Esophagus squamous epithelium (tissue), 5 donors: ENCODE results near the gene MYBPC2. TPM values are rescaled to one million over a fixed set of nuclear protein-coding genes. Genes with fewer than 3 reads are reported as not detected.

ENCODE experiments used
- DNase-seq: peaks from one replicate; lab custom pipeline; 2025; lab: John Stamatoyannopoulos, UW
- H3K27ac ChIP-seq, 4 donors: fragments of 200-600 bp; sonication (generic); one replicate each; pipeline ENCODE4 v1.5.1; 2016 to 2019; ENCODE audit warnings: mild to moderate bottlenecking in 1 of 4
- H3K27me3 ChIP-seq, 4 donors: fragments of 200-600 bp; sonication (generic); 1 replicate in 3 of 4; 2 replicates in 1 of 4; pipeline versions ENCODE4 v1.5.1 to v1.6.0; 2017 to 2021; ENCODE audit warnings: antibody characterized with exemption in 1 of 4
- H3K36me3 ChIP-seq, 3 donors: fragments of 200-600 bp; sonication (generic); one replicate each; pipeline ENCODE4 v1.5.1; 2016 to 2019
- H3K4me1 ChIP-seq, 3 donors: fragments of 200-600 bp; sonication (generic); one replicate each; pipeline ENCODE4 v1.5.1; 2017 to 2019
- H3K4me3 ChIP-seq, 4 donors: fragments of 200-600 bp; sonication (generic); 1 replicate in 3 of 4; 2 replicates in 1 of 4; pipeline ENCODE4 v1.5.1; 2016 to 2019; ENCODE audit warnings: mild to moderate bottlenecking in 2 of 4, moderate library complexity in 1 of 4
- H3K9me3 ChIP-seq, 3 donors: fragments of 200-600 bp; sonication (generic); one replicate each; pipeline ENCODE4 v1.5.1; 2016 to 2019
- CTCF ChIP-seq, 6 experiments: fragments of 450-650 bp in 4 of 6; fragments of 200-600 bp in 2 of 6; sonication (generic) in 2 of 6; IDR thresholded peaks; one replicate each; pipeline ENCODE4 v1.5.1; 2016 to 2019; ENCODE audit warnings: antibody characterized with exemption in 6 of 6, mild to moderate bottlenecking in 4 of 6, moderate library complexity in 4 of 6
- POLR2A ChIP-seq, 4 donors: fragments of 450-650 bp; IDR thresholded peaks; one replicate each; pipeline ENCODE4 v1.6.1; 2017; ENCODE audit warnings: antibody characterized with exemption in 4 of 4, mild to moderate bottlenecking in 4 of 4, moderate library complexity in 3 of 4
- WGBS, 2 donors: methylation state at CpG; one replicate each; pipeline ENCODE4 v1.1.5; 2018; 5-methylcytosine and 5-hydroxymethylcytosine counted together
- intact Hi-C: fragments of 100-400 bp; cut with DNase I; formaldehyde crosslinking; loops from one replicate; pipeline ENCODE4 v1.15.0; 2022
- total RNA-seq, 4 donors: library from RNA; depleted of rRNA; stranded (reverse); fragments of >200 nt; gene quantifications; one replicate each; pipeline ENCODE4 v1.1.0, GENCODE V29; 2016
- donor health status: DM: yes; HTN: yes; CAD: no.

Gene MYBPC2
- total RNA-seq, 4 donors from 2014 or later: 0.19 TPM; not detected in 3

- H3K27ac ChIP-seq: no peak overlapping the region
- no peaks in the 10 kb centered on the region for H3K36me3 ChIP-seq
- no peak for DNase-seq
- no peak overlapping the region for H3K4me3 ChIP-seq
- peaks cover 0 to 7% (median 0%) of the 10 kb centered on the region in 3 donors for H3K4me1 ChIP-seq
- no peaks in the 10 kb centered on the region for H3K9me3 ChIP-seq
- intact Hi-C loops: loop anchor here (5.0 kb wide), 1 partner anchor 97 kb away; the partner anchor contains the start of gene NAPSA
- 83 to 100% methylated on average over 1 to 8 of the region's 19 CpGs for WGBS, 2 donors
- H3K27me3 ChIP-seq: peaks cover 0 to 56% (median 0%) of the 10 kb centered on the region in 4 donors
- TF ChIP-seq CTCF (IDR thresholded peaks at IDR 0.05): no peak
- TF ChIP-seq POLR2A (IDR thresholded peaks at IDR 0.05): no peak
Measured at GRCh38 chr19:50464348-50464747, 31.7 kb downstream of the MYBPC2 start.

DNA sequence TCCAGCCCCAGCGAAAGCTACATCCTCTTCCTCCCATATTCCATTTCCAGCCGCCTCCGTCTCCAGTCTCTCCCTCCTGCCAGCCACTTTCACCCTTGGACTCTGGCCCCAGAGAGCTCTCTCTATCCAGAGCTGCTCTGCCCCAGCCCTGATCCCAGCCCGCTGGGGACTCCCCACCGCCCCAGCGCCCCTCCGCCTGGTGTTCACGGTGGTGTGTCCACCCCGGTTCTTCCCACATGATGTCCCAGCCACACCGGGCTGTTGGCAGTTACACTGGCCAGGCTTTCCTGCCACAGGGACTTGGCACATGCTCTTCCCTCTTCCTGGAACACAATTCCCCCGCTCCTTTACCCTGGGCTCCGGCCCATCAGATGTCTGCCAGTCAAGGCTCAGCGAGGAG is 32.3 kb downstream of the MYBPC2 start:
- Histone ChIP-seq H3K27ac (no peak overlapping the region), H3K4me3 (no peak overlapping the region), H3K36me3 (no peaks in the 10 kb centered on the region), H3K9me3 (no peaks in the 10 kb centered on the region), H3K4me1 (peaks cover 0 to 7% (median 0%) of the 10 kb centered on the region in 3 donors), H3K27me3 (peaks cover 0 to 49% (median 0%) of the 10 kb centered on the region in 4 donors)
- 84 to 87% methylated on average over 11 to 13 of the region's 13 CpGs for WGBS, 2 donors
- DNase-seq: no peak
- TF ChIP-seq POLR2A (IDR thresholded peaks at IDR 0.05) (no peak), CTCF (IDR thresholded peaks at IDR 0.05) (no peak)
- intact Hi-C loops: loop anchor here (5.0 kb wide), 1 partner anchor 98 kb away; the partner anchor contains the start of gene NAPSA

DNA sequence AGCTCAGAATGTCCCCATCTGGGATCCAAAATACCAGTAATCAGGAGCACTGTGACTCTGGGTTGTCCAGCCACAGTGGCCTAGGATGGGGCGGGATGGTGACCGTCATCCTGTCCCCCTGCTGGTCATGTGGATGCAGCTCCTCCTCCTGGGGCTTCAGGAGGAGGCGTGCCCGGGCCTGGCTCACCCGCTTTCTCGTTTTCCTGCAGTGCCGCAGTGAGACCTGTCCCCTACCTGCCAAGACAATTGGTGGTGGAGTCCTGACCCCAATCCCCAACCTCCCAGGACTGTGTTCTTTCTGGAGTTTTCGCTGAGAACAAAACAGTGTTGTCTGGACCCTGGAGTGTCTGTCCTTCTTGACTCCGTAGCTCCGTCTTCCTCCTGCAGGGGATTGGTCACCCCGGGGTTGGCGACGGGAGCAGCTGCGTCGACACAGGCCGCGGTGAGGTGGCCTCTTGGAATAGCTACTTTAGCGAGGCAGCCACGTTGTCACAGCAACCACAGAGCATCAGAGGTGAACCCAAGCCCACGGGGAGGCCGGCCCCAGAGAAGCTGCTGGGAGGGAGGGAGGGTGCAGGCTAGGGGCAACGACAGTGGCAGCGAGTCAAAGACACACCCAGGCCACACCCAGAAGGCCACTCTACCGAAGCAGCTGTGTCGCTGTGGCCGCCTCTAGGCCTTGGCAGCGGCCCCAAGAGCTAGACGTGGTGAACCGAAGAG is 33.5 kb downstream of the MYBPC2 start:
- Histone ChIP-seq H3K4me3 (no peak overlapping the region), H3K36me3 (no peaks in the 10 kb centered on the region), H3K27me3 (peaks cover 0 to 38% (median 0%) of the 10 kb centered on the region in 4 donors), H3K4me1 (peaks cover 0 to 7% (median 0%) of the 10 kb centered on the region in 3 donors), H3K9me3 (no peaks in the 10 kb centered on the region), H3K27ac (no peak overlapping the region)
- DNase-seq: no peak
- intact Hi-C loops: no loop called here
- 32 to 67% methylated on average over 6 to 8 of the region's 29 CpGs for WGBS, 2 donors
- TF ChIP-seq POLR2A (IDR thresholded peaks at IDR 0.05) (no peak), CTCF (IDR thresholded peaks at IDR 0.05) (no peak)

GRCh38 chr19:50466706-50467039 is 34.0 kb downstream of the MYBPC2 start:
- peaks cover 0 to 7% (median 0%) of the 10 kb centered on the region in 3 donors for H3K4me1 ChIP-seq
- no peak overlapping the region for H3K4me3 ChIP-seq
- no peak for DNase-seq
- H3K27me3 ChIP-seq: peaks cover 0 to 34% (median 0%) of the 10 kb centered on the region in 4 donors
- no peak for TF ChIP-seq POLR2A (IDR thresholded peaks at IDR 0.05)
- no peak for TF ChIP-seq CTCF (IDR thresholded peaks at IDR 0.05)
- no peaks in the 10 kb centered on the region for H3K9me3 ChIP-seq
- no peak overlapping the region for H3K27ac ChIP-seq
- WGBS, 2 donors: 60 to 98% methylated on average over 1 to 6 of the region's 11 CpGs
- intact Hi-C loops: no loop called here
- H3K36me3 ChIP-seq: no peaks in the 10 kb centered on the region

DNA sequence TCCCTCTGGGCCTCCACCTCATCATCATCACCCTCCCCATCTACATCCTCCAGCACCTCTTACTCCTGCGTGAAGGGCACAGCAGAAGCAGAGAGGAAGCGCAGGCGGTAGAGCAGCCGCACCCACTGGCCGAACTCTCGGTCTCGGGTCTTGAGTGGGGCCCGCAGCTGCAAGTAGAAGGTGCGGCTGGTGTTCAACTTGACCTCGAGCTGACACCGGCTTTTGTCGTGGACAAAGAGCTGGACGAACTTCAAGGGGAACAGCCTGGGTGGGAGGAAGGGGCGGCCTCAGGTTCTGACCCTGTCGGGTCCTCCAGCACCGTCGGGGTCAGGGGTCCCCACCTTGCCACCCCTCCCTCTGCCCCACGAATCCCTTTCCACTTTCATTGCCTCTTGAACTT is 34.9 kb downstream of the MYBPC2 start:
- no peak for TF ChIP-seq CTCF (IDR thresholded peaks at IDR 0.05)
- TF ChIP-seq POLR2A (IDR thresholded peaks at IDR 0.05): no peak
- intact Hi-C loops: no loop called here
- H3K27me3 ChIP-seq: peaks cover 0 to 25% (median 0%) of the 10 kb centered on the region in 4 donors
- WGBS, 2 donors: 67 to 70% methylated on average over 9 of the region's 18 CpGs
- H3K27ac ChIP-seq: no peak overlapping the region
- no peaks in the 10 kb centered on the region for H3K36me3 ChIP-seq
- H3K4me1 ChIP-seq: peaks cover 0 to 7% (median 0%) of the 10 kb centered on the region in 3 donors
- DNase-seq: no peak
- no peak overlapping the region for H3K4me3 ChIP-seq
- no peaks in the 10 kb centered on the region for H3K9me3 ChIP-seq
